HepG2 (cell line): ENCODE results near the gene TM4SF1. TPM values are rescaled to one million over a fixed set of nuclear protein-coding genes. Genes with fewer than 3 reads are reported as not detected.

ENCODE experiments used
- CBX2 ChIP-seq, 2 experiments: fragments of 200-600 bp in 1 of 2; sonication (generic); formaldehyde crosslinking in 1 of 2; IDR thresholded peaks; 2 replicates each; pipeline versions ENCODE4 v1.7.0 to v1.8.1; 2018 to 2022; ENCODE audit warnings: low read depth in 2 of 2, low read length in 1 of 2, mild to moderate bottlenecking in 1 of 2, missing genetic modification reagents in 1 of 2
- EHMT2 ChIP-seq: fragments of 200-600 bp; sonication (generic); IDR thresholded peaks from 2 replicates; pipeline ENCODE4 v1.7.0; 2017; ENCODE audit warnings: antibody characterized with exemption, low read depth, low read length, borderline replicate concordance
- EP300 ChIP-seq, 3 experiments: sonication (generic) in 1 of 3; formaldehyde crosslinking in 1 of 3; IDR thresholded peaks; 2 replicates each; pipeline versions ENCODE4 v1.5.1 to v1.6.1; 2011 to 2020; ENCODE audit warnings: low read depth in 2 of 3, low read length in 2 of 3, borderline replicate concordance in 1 of 3, improper control_type of control experiment in 1 of 3, mild to moderate bottlenecking in 1 of 3, missing genetic modification reagents in 1 of 3, moderate library complexity in 1 of 3
- FLYWCH1 ChIP-seq: sonication (generic); formaldehyde crosslinking; IDR thresholded peaks from 2 replicates; pipeline ENCODE4 v1.8.1; 2023; ENCODE audit warnings: mild to moderate bottlenecking, missing genetic modification reagents
- HDAC1 ChIP-seq: sonication (generic); formaldehyde crosslinking; IDR thresholded peaks from 2 replicates; pipeline ENCODE4 v1.5.1; 2020; ENCODE audit warnings: mild to moderate bottlenecking, missing genetic modification reagents
- JUND ChIP-seq: sonication (generic); formaldehyde crosslinking; IDR thresholded peaks from 2 replicates; pipeline ENCODE4 v1.8.0; 2022; ENCODE audit warnings: mild to moderate bottlenecking, missing genetic modification reagents
- KMT2B ChIP-seq: IDR thresholded peaks from 2 replicates; pipeline ENCODE4 v1.6.1; 2016; ENCODE audit warnings: missing genetic modification reagents, missing compliant biosample characterization
- MATR3 ChIP-seq: sonication (generic); formaldehyde crosslinking; IDR thresholded peaks from 2 replicates; pipeline ENCODE4 v1.4.0; 2020; ENCODE audit warnings: missing genetic modification reagents
- MED13 ChIP-seq: sonication (generic); formaldehyde crosslinking; IDR thresholded peaks from 2 replicates; pipeline ENCODE4 v1.5.0; 2020; ENCODE audit warnings: missing genetic modification reagents
- MEIS2 ChIP-seq: sonication (generic); formaldehyde crosslinking; IDR thresholded peaks from 2 replicates; pipeline ENCODE4 v1.9.0; 2021; ENCODE audit warnings: mild to moderate bottlenecking, missing genetic modification reagents
- MYNN ChIP-seq: sonication (generic); formaldehyde crosslinking; IDR thresholded peaks from 2 replicates; pipeline ENCODE4 v1.4.0; 2020; ENCODE audit warnings: mild to moderate bottlenecking, low read depth, missing genetic modification reagents
- ONECUT2 ChIP-seq: sonication (generic); formaldehyde crosslinking; IDR thresholded peaks from 2 replicates; pipeline ENCODE4 v1.4.0; 2020; ENCODE audit warnings: missing genetic modification reagents
- POGZ ChIP-seq: sonication (generic); formaldehyde crosslinking; IDR thresholded peaks from 2 replicates; pipeline ENCODE4 v1.4.0; 2020; ENCODE audit warnings: mild to moderate bottlenecking, missing genetic modification reagents
- RNF2 ChIP-seq: fragments of 450-650 bp; conservative IDR thresholded peaks from 2 replicates; pipeline ENCODE4 v1.6.1; 2016; ENCODE audit warnings: low read depth
- SAP130 ChIP-seq: IDR thresholded peaks from 2 replicates; pipeline ENCODE4 v1.6.1; 2016; ENCODE audit warnings: low read depth
- SP4 ChIP-seq: sonication (generic); formaldehyde crosslinking; IDR thresholded peaks from 2 replicates; pipeline ENCODE4 v1.8.1; 2023; ENCODE audit warnings: mild to moderate bottlenecking, missing genetic modification reagents
- U2AF2 ChIP-seq: fragments of 200-400 bp; formaldehyde crosslinking; IDR thresholded peaks from 2 replicates; pipeline ENCODE4 v1.6.1; 2017; ENCODE audit warnings: low read depth, mild to moderate bottlenecking, low read length
- ZNF225 ChIP-seq: sonication (generic); formaldehyde crosslinking; IDR thresholded peaks from 2 replicates; pipeline ENCODE4 v1.4.0; 2020; ENCODE audit warnings: mild to moderate bottlenecking, missing genetic modification reagents
- ZNF382 ChIP-seq: sonication (generic); formaldehyde crosslinking; IDR thresholded peaks from 2 replicates; pipeline ENCODE4 v1.5.0; 2020; ENCODE audit warnings: missing genetic modification reagents, mild to moderate bottlenecking, borderline replicate concordance
- ZNF432 ChIP-seq: sonication (generic); formaldehyde crosslinking; IDR thresholded peaks from 2 replicates; pipeline ENCODE4 v1.5.0; 2020; ENCODE audit warnings: missing genetic modification reagents, mild to moderate bottlenecking, borderline replicate concordance
- ZNF629 ChIP-seq: sonication (generic); formaldehyde crosslinking; conservative IDR thresholded peaks from 2 replicates; pipeline ENCODE4 v1.5.0; 2020; ENCODE audit warnings: missing genetic modification reagents
- ZNF737 ChIP-seq: sonication (generic); formaldehyde crosslinking; IDR thresholded peaks from 2 replicates; pipeline ENCODE4 v1.5.0; 2020; ENCODE audit warnings: missing genetic modification reagents, mild to moderate bottlenecking, borderline replicate concordance
- ZNF766 ChIP-seq: sonication (generic); formaldehyde crosslinking; IDR thresholded peaks from 2 replicates; pipeline ENCODE4 v1.5.0; 2020; ENCODE audit warnings: missing genetic modification reagents, borderline replicate concordance
- ZSCAN12 ChIP-seq: sonication (generic); formaldehyde crosslinking; IDR thresholded peaks from 2 replicates; pipeline ENCODE4 v1.9.0; 2021; ENCODE audit warnings: mild to moderate bottlenecking, missing genetic modification reagents
- polyA plus RNA-seq, 8 experiments: library from polyadenylated mRNA; depleted of rRNA in 3 of 8; stranded (reverse) in 7 of 8; unstranded in 1 of 8; fragments of >200 nt; fragmentation: Illumina TruSeq in 4 of 8; extraction: Trizol in 4 of 8; gene quantifications; 2 replicates each; pipeline versions ENCODE4 v1.2.1 to v1.2.3, GENCODE V29; 2011 to 2016; ENCODE audit warnings: low read depth in 4 of 8, missing spikeins in 1 of 8, mixed read lengths in 1 of 8; ENCODE audit not compliant: insufficient read depth in 1 of 8
- total RNA-seq, 5 experiments: library from RNA; depleted of rRNA; stranded (reverse); fragments of >200 nt; fragmentation: Illumina TruSeq; extraction: Trizol; gene quantifications; 2 replicates each; pipeline ENCODE4 v1.2.3, GENCODE V29; 2016; ENCODE audit warnings: low read depth in 1 of 5
- TF ChIP-seq, protein P1 (sequence below): sonication (generic); formaldehyde crosslinking; IDR thresholded peaks from 2 replicates; pipeline ENCODE4 v1.5.0; 2020; ENCODE audit warnings: mild to moderate bottlenecking, missing genetic modification reagents, borderline replicate concordance
- TF ChIP-seq, protein P2 (sequence below): IDR thresholded peaks from 2 replicates; pipeline ENCODE4 v1.6.1; 2018; ENCODE audit warnings: missing genetic modification reagents

Gene TM4SF1
- total and polyA plus RNA-seq, 2 of the 13 experiments (the other 11 are each of a cell fraction or from before 2014, with no cell fraction given), result 431 to 1,359 TPM

GRCh38 chr3:149377408-149378364 is at the start of gene TM4SF1 (continued):
- TF ChIP-seq EHMT2, result no peak
- no peak for TF ChIP-seq JUND (CRISPR knock-in tag)
- TF ChIP-seq, protein P1, sequence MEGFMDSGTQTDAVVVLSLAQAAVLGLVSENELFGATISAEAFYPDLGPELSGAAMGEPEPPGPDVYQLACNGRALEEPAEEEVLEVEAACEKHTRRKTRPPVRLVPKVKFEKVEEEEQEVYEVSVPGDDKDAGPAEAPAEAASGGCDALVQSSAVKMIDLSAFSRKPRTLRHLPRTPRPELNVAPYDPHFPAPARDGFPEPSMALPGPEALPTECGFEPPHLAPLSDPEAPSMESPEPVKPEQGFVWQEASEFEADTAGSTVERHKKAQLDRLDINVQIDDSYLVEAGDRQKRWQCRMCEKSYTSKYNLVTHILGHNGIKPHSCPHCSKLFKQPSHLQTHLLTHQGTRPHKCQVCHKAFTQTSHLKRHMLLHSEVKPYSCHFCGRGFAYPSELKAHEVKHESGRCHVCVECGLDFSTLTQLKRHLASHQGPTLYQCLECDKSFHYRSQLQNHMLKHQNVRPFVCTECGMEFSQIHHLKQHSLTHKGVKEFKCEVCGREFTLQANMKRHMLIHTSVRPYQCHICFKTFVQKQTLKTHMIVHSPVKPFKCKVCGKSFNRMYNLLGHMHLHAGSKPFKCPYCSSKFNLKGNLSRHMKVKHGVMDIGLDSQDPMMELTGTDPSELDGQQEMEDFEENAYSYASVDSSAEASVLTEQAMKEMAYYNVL (CRISPR knock-in tag), result no peak; the same call in 1 of the 2 replicates
- TF ChIP-seq U2AF2, result no peak
- peak; percentile 82 for TF ChIP-seq POGZ (CRISPR knock-in tag)
- TF ChIP-seq ZNF382 (CRISPR knock-in tag), result no peak
- peak; percentile 93 for TF ChIP-seq SAP130 (CRISPR knock-in tag)
- TF ChIP-seq KMT2B (CRISPR knock-in tag), result peak; percentile 63; the same call in 1 of the 2 replicates
- TF ChIP-seq, protein P2, sequence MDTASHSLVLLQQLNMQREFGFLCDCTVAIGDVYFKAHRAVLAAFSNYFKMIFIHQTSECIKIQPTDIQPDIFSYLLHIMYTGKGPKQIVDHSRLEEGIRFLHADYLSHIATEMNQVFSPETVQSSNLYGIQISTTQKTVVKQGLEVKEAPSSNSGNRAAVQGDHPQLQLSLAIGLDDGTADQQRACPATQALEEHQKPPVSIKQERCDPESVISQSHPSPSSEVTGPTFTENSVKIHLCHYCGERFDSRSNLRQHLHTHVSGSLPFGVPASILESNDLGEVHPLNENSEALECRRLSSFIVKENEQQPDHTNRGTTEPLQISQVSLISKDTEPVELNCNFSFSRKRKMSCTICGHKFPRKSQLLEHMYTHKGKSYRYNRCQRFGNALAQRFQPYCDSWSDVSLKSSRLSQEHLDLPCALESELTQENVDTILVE (CRISPR knock-in tag), result peak; percentile 33; the same call in 1 of the 2 replicates
- TF ChIP-seq MATR3 (CRISPR knock-in tag), result no peak
- TF ChIP-seq HDAC1 (CRISPR knock-in tag), result 0 out of 2 replicates have a peak, but pooled peaks have one; percentile 28
- peak; percentile 62; the same call in 1 of the 2 replicates for TF ChIP-seq ZNF766
- TF ChIP-seq MED13 (CRISPR knock-in tag), result peak; percentile 89
- no peak for TF ChIP-seq ZNF225 (CRISPR knock-in tag)
- 0 out of 2 replicates have a peak, but pooled peaks have one; percentile 83 for TF ChIP-seq FLYWCH1
- peak; percentile 47; the same call in 1 of the 2 replicates for TF ChIP-seq SP4
- no peak for TF ChIP-seq ZNF737 (CRISPR knock-in tag)
- no peak for TF ChIP-seq ZNF432 (CRISPR knock-in tag)
- TF ChIP-seq RNF2, result no peak
- no peak; the same call in none of the 2 replicates for TF ChIP-seq MEIS2 (CRISPR knock-in tag)
- no peak for TF ChIP-seq MYNN (CRISPR knock-in tag)
- TF ChIP-seq CBX2 (IDR thresholded peaks at IDR 0.05; ENCODE audit: low read depth, low read length), result 0 out of 2 replicates have a peak, but pooled peaks have one; percentile 51
- TF ChIP-seq CBX2 (CRISPR knock-in tag; IDR thresholded peaks at IDR 0.05; ENCODE audit: low read depth), result no peak
- 0 out of 2 replicates have a peak, but pooled peaks have one; percentile 43 for TF ChIP-seq ONECUT2
- TF ChIP-seq EP300 (IDR thresholded peaks at IDR 0.05; ENCODE audit: low read depth in 2 of 2, low read length in 2 of 2), result peak; percentile 73 to 80; a peak in 3 of 4 replicates
- 0 out of 2 replicates have a peak, but pooled peaks have one; percentile 51 for TF ChIP-seq EP300 (CRISPR knock-in tag; IDR thresholded peaks at IDR 0.05; ENCODE audit: borderline replicate concordance)
- TF ChIP-seq ZSCAN12 (CRISPR knock-in tag), result no peak
- peak; percentile 82 for TF ChIP-seq ZNF629 (CRISPR knock-in tag)
